HT1080 (cell line): ENCODE data around the gene FBXL7. TPM values are rescaled to one million over a fixed set of nuclear protein-coding genes. Genes with fewer than 3 reads are reported as not detected.
A peak's percentile ranks its signal among the peaks of the same experiment; 100 is the strongest.

Experiments used
- DNase-seq: peaks from one replicate; pipeline ENCODE4 v3.0.0-alpha.2; 2015; ENCODE audit warnings: low read depth
- total RNA-seq: library from RNA; depleted of rRNA; stranded (reverse); fragments of >200 nt; shearing (Covaris generic); gene quantifications from 2 replicates; pipeline ENCODE4 v1.2.3, GENCODE V29; 2014

Gene FBXL7
- total RNA-seq, 1 experiment from 2014 or later = 2.5 TPM

- no peak for DNase-seq
Observed at GRCh38 chr5:15704397-15704947, 204.5 kb downstream of the FBXL7 start.

GRCh38 chr5:15707631-15708030, 207.7 kb downstream of the FBXL7 start:
- no peak for DNase-seq

- DNase-seq = no peak
Observed at GRCh38 chr5:15711892-15712291, 211.9 kb downstream of the FBXL7 start.

- no peak for DNase-seq
Observed at GRCh38 chr5:15715535-15715934, 215.6 kb downstream of the FBXL7 start.

GRCh38 chr5:15715967-15716366, 216.0 kb downstream of the FBXL7 start:
- no peak for DNase-seq

DNA sequence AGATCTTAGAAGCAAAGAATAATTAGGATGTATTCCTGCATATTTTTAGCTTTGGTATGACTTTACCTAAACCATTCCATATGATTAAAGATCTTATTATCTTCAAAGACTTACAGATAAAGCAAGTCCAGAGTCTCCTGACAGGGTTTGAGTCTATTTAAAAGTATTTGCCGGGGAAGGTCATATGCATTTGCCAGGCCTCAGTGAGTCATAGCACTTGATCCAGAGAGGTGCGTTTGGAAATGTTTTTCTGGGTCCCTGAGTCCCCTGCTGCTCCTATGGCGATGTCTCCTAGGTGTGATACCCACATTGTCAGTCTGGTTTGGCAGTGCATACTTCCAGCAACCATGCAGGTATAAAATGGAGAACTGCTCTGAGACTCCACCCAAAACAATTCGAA, 217.0 kb downstream of the FBXL7 start:
- DNase-seq = no peak

DNA sequence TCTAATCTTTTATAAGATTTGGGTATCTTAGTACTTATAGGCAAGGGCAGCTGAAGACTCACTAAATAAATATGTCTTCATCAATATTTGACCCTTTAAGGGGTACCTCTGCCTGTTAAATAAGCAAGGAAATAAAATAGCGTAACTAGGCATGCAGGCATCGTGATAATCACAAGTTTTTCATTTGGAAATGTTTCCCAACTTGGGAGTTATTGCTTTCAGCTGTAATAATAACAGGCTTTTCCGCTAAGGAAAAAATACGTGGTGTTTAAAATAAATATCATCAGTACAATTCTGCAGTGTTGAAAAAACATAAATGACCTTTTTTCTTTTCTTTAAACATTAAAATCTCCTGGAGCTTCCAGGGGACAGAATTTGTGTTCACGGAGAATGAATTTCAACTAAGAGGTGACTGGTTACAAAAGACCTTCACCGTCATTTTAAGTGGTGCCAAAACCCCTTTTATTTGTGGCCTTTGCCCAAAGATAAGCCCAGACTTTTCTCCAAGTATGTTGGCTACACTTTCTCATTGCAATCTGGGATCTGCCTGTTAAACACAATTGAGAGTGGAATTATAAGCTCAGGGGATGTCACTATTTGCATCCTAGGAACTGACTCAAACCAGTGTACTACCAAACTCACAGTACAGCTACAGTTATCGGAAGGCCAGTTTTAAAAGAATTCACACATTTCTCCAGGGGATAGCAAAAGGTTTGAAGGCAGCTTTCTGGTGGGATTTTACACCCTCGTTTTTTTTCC, 218.6 kb downstream of the FBXL7 start:
- DNase-seq = no peak

GRCh38 chr5:15719784-15720183, 219.8 kb downstream of the FBXL7 start:
- no peak for DNase-seq

DNA sequence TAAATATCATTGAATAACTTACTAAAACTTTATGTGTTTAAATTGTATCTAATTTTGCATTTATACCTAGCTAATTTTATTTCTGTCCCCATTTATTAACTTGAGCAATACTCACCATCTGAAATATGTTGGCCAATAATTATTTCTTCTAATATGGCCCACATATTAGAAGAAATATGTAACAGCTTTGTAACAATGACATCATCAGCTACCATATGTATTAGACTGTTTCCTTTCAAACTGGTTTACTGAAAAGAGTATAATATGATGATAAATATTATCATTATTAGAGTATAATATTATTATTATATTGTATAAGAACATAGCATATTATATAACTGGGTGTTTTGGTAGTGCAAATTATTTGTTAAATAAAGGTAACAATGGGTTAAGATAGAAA, 220.5 kb downstream of the FBXL7 start:
- no peak for DNase-seq

DNA sequence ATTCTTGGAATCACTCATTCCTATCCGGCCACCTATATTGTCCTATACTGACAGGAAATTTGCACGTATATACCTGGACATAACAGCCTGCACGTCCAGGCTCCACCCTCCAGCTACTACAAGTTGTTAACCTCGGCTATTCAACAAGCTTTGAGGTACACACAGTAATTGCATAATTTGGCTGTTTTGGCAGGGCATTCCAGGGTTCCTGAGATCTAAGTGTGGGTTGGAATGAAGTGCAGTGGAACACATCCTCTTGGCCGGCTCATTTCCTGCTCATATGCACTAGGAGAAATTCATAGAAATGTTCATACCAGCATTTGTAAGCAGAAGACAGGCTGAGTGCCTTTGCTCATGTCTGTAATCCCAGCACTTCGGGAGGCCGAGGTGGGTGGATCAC, 222.3 kb downstream of the FBXL7 start:
- no peak for DNase-seq

DNA sequence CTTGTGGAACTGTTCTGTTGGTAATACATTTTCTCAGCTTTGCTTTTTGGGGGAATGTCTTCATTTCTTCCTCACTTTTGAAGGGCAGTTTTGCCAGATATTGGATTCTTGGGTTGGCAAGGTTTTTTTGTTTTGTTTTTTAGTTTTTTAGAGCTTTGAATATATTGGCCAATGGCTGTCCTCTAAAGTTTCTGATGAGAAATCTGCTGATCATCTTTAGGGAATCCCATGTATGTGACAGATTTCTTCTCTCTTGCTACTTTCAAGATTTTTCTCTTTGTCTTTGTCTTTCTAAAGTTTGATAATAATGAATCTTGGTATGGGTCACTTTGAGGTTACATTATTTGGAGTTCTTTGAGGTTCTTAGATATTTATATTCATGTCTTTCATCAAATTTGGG, 227.4 kb downstream of the FBXL7 start:
- no peak for DNase-seq

DNA sequence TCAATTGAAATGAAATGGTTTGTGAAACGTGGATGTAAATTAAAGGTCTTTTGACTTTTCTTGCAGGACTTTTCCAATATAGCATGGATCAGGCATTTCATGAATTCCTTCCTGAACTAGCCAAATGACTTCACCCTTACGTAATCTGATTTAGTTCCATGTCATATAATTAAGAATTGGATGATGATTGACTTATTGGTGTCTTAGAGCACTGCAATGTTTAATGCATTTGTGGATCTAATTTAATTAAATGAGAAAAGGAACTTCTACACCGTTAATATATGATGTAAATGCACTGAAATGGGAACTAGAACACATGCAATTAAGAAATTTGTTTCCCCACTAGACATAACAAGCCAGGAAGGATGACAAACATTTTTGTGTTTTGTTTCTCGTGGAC, 228.8 kb downstream of the FBXL7 start:
- no peak for DNase-seq

DNA sequence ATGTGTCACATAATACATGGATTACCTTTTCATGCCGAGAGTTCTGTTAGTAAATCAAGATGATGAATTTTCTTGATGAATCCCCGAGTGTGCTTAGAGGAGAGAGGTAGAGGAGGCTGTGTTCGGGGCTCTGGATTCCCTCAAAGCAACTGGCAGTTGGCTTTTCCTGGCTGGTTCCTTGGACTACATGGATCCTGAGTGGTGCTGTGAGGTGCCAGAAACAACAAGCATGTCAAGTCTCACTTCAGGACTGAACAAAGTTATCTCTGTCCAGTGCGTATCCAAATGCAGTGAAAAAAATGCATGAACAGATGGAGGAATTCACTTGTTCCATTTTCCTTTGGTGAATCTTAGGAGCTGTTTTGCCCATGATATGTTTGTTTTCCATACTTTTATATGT, 231.7 kb downstream of the FBXL7 start:
- no peak for DNase-seq

- no peak for DNase-seq
Observed at GRCh38 chr5:15734058-15734457, 234.1 kb downstream of the FBXL7 start.

- no peak for DNase-seq
Observed at GRCh38 chr5:15737036-15737821, 237.2 kb downstream of the FBXL7 start.

DNA sequence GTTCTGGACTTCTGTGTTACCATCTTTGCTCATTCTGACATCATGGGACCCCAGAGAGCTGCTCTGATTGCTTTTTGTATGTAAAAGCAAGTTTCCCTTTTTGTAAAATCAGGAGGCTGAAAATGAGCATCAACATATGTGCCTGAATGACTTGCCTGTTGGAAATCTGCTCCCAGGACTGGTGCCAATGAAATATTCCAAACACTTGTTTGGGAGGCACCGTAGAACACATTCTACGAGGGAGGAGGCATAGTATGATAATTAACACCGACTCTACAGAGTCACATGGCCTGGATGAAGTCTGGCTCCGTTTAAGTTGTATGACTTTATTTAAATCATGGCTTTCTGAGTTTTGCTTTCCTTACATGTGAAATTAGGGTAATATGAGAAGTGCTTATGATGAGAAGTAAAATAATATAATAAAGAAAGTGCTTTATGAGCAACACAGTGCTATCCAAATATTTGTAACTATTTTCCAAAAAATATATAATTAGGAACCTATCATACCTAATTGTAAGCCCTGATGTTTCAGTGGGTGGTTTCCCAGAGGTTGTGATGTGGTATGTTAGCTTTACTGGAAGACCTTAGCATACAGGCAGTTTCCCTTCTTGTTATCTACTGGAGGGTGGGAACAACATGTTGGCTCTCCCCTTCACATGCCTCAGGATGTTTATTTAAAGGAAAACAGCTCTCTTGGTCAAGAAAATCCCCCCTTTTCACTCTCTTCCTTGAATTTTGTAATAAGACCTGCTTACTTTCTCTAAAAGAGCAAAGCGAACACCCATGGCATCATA, 238.1 kb downstream of the FBXL7 start:
- DNase-seq = no peak

GRCh38 chr5:15740383-15740782, 240.4 kb downstream of the FBXL7 start:
- DNase-seq = no peak

- no peak for DNase-seq
Observed at GRCh38 chr5:15741591-15741990, 241.6 kb downstream of the FBXL7 start.

DNA sequence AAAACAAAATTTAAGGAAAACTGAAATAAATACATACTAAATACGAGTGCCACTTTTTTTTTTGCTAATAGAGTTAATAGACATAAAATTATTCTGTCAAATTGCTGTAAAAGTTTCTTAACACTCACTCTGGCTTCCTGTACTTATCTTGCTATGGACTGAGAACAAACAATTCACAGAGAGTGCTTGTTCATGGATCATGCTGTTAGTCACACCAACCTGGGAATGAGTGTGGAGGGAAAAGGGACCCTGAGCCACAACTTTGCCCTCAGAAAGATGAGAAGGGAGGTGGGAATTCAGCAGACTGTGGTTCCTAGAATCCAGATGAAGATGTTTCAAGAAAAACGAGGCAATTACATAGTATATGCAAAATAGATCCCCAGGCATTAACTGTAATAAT, 246.9 kb downstream of the FBXL7 start:
- peak; percentile 10 for DNase-seq

DNA sequence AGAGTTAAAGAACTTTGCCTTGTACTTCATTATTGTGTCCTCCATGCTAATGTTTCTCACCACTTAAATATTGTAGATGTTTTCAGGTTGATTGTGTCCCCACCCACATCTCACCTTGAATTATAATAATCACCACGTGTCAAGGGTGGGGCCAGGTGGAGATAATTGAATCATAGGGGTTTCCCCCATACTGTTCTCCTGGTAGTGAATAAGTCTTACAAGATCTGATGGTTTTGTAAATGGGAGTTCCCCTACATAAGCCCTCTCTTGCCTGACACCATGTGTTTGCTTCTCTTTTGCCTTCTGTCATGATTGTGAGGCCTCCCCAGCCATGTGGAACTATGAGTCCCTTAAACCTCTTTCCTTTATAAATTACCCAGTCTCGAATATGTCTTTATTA, 248.3 kb downstream of the FBXL7 start:
- DNase-seq = no peak

GRCh38 chr5:15752663-15753285, 252.8 kb downstream of the FBXL7 start:
- DNase-seq = no peak
